Measurements from ENCODE around the gene CARD6.

CARD6 gene

GRCh38 chr5:40844565-40844964, 3.4 kb downstream of the CARD6 start:
- Histone ChIP-seq H2AFZ (ENCODE audit: low read depth, low read length) (no peak overlapping the region), H3K9me3 (ENCODE audit: insufficient read depth, low read length, severe bottlenecking) (no peaks in the 10 kb centered on the region), H3K27ac (ENCODE audit: low read length) (no peak overlapping the region), H3K36me3 (ENCODE audit: insufficient read depth, low read length) (no peaks in the 10 kb centered on the region), H4K20me1 (ENCODE audit: insufficient read depth, low read length) (no peaks in the 10 kb centered on the region), H3K27me3 (ENCODE audit: insufficient read depth, low read length, poor library complexity) (peaks cover 27% of the 10 kb centered on the region), H3K4me2 (ENCODE audit: insufficient read depth, low read length) (no peak overlapping the region), H3K79me2 (ENCODE audit: insufficient read depth, low read length) (no peaks in the 10 kb centered on the region), H3K4me3 (ENCODE audit: low read depth in 1 of 2, low read length in 2 of 2) (no peak overlapping the region), H3K4me1 (ENCODE audit: insufficient read depth, low read length) (no peaks in the 10 kb centered on the region), H3K9ac (ENCODE audit: low read depth, low read length) (no peak overlapping the region)
- no peak for DNase-seq
- TF ChIP-seq EZH2 (IDR thresholded peaks at IDR 0.05; ENCODE audit: borderline replicate concordance, low read depth, low read length, severe bottlenecking): no peak
- ATAC-seq (ENCODE audit: insufficient read depth, low read depth): no peak

GRCh38 chr5:40846371-40846770, 5.2 kb downstream of the CARD6 start:
- no peak overlapping the region for H3K9ac ChIP-seq (ENCODE audit: low read depth, low read length)
- H3K36me3 ChIP-seq (ENCODE audit: insufficient read depth, low read length): no peaks in the 10 kb centered on the region
- no peaks in the 10 kb centered on the region for H3K9me3 ChIP-seq (ENCODE audit: insufficient read depth, low read length, severe bottlenecking)
- no peak overlapping the region for H3K4me3 ChIP-seq (ENCODE audit: low read depth in 1 of 2, low read length in 2 of 2)
- DNase-seq (no peak), ATAC-seq (ENCODE audit: insufficient read depth, low read depth) (no peak)
- no peaks in the 10 kb centered on the region for H3K79me2 ChIP-seq (ENCODE audit: insufficient read depth, low read length)
- peaks cover 25% of the 10 kb centered on the region for H3K27me3 ChIP-seq (ENCODE audit: insufficient read depth, low read length, poor library complexity)
- no peak overlapping the region for H3K4me2 ChIP-seq (ENCODE audit: insufficient read depth, low read length)
- TF ChIP-seq, protein P1, sequence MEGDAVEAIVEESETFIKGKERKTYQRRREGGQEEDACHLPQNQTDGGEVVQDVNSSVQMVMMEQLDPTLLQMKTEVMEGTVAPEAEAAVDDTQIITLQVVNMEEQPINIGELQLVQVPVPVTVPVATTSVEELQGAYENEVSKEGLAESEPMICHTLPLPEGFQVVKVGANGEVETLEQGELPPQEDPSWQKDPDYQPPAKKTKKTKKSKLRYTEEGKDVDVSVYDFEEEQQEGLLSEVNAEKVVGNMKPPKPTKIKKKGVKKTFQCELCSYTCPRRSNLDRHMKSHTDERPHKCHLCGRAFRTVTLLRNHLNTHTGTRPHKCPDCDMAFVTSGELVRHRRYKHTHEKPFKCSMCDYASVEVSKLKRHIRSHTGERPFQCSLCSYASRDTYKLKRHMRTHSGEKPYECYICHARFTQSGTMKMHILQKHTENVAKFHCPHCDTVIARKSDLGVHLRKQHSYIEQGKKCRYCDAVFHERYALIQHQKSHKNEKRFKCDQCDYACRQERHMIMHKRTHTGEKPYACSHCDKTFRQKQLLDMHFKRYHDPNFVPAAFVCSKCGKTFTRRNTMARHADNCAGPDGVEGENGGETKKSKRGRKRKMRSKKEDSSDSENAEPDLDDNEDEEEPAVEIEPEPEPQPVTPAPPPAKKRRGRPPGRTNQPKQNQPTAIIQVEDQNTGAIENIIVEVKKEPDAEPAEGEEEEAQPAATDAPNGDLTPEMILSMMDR (IDR thresholded peaks at IDR 0.05; ENCODE audit: borderline replicate concordance, extremely low read depth, low read length, poor library complexity, severe bottlenecking): no peak
- TF ChIP-seq EZH2 (IDR thresholded peaks at IDR 0.05; ENCODE audit: borderline replicate concordance, low read depth, low read length, severe bottlenecking): no peak
- H2AFZ ChIP-seq (ENCODE audit: low read depth, low read length): no peak overlapping the region
- H3K4me1 ChIP-seq (ENCODE audit: insufficient read depth, low read length): no peaks in the 10 kb centered on the region
- no peaks in the 10 kb centered on the region for H4K20me1 ChIP-seq (ENCODE audit: insufficient read depth, low read length)
- no peak overlapping the region for H3K27ac ChIP-seq (ENCODE audit: low read length)

DNA sequence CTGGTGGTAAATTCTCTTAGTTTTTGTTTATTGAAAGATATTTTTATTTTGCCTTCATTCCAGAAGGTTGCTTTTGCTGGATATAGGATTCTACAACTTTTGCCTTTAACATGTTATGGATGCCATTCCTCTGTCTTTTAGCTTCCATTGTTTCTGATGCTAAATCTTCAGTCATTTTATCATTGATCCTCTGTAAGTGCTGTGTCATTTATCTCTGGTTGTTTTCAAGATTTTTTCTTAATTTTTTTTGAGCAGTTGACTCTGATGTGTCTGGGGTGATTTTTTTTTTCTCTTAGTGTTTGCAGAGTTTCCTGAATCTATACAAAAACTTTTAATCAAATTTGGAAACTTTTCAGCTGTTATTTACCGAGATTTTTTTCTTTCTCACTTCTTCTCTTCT, 6.4 kb downstream of the CARD6 start:
- no peak overlapping the region for H3K4me3 ChIP-seq (ENCODE audit: low read depth in 1 of 2, low read length in 2 of 2)
- H3K79me2 ChIP-seq (ENCODE audit: insufficient read depth, low read length): no peaks in the 10 kb centered on the region
- no peak overlapping the region for H3K27ac ChIP-seq (ENCODE audit: low read length)
- no peaks in the 10 kb centered on the region for H3K9me3 ChIP-seq (ENCODE audit: insufficient read depth, low read length, severe bottlenecking)
- H4K20me1 ChIP-seq (ENCODE audit: insufficient read depth, low read length): no peaks in the 10 kb centered on the region
- H3K4me2 ChIP-seq (ENCODE audit: insufficient read depth, low read length): no peak overlapping the region
- no peaks in the 10 kb centered on the region for H3K36me3 ChIP-seq (ENCODE audit: insufficient read depth, low read length)
- ATAC-seq (ENCODE audit: insufficient read depth, low read depth) (no peak), DNase-seq (no peak)
- no peak overlapping the region for H2AFZ ChIP-seq (ENCODE audit: low read depth, low read length)
- no peak overlapping the region for H3K9ac ChIP-seq (ENCODE audit: low read depth, low read length)
- no peaks in the 10 kb centered on the region for H3K4me1 ChIP-seq (ENCODE audit: insufficient read depth, low read length)
- TF ChIP-seq EZH2 (IDR thresholded peaks at IDR 0.05; ENCODE audit: borderline replicate concordance, low read depth, low read length, severe bottlenecking): no peak
- TF ChIP-seq, protein P1 (IDR thresholded peaks at IDR 0.05; ENCODE audit: borderline replicate concordance, extremely low read depth, low read length, poor library complexity, severe bottlenecking): no peak
- peaks cover 13% of the 10 kb centered on the region for H3K27me3 ChIP-seq (ENCODE audit: insufficient read depth, low read length, poor library complexity)

DNA sequence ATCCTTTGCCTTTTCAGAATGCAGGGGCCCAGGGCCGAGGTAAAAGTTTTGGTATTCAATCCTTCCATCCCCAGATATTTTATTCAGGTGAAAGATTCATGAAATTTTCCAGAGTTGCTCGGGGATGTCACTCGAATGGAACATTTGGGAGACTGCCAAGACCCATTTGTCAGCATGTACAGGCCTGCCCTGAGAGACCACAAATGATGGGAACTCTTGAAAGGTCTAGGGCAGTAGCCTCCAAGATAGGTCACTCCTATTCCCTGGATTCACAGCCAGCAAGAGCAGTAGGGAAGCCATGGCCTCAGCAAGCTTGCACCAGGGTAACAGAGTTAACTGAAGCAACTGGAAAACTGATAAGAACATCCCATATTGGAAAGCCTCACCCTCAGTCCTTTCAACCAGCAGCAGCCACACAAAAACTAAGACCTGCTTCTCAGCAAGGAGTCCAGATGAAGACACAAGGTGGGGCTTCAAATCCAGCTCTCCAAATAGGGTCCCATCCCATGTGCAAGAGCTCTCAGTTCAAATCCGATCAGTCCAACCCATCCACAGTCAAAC, 12.5 kb downstream of the CARD6 start:
- H3K4me3 ChIP-seq (ENCODE audit: low read depth in 1 of 2, low read length in 2 of 2): no peak overlapping the region
- no peaks in the 10 kb centered on the region for H3K9me3 ChIP-seq (ENCODE audit: insufficient read depth, low read length, severe bottlenecking)
- H3K27ac ChIP-seq (ENCODE audit: low read length): no peak overlapping the region
- H3K4me1 ChIP-seq (ENCODE audit: insufficient read depth, low read length): no peaks in the 10 kb centered on the region
- TF ChIP-seq, protein P1 (IDR thresholded peaks at IDR 0.05; ENCODE audit: borderline replicate concordance, extremely low read depth, low read length, poor library complexity, severe bottlenecking): no peak
- no peak for TF ChIP-seq EZH2 (IDR thresholded peaks at IDR 0.05; ENCODE audit: borderline replicate concordance, low read depth, low read length, severe bottlenecking)
- no peak overlapping the region for H3K4me2 ChIP-seq (ENCODE audit: insufficient read depth, low read length)
- no peaks in the 10 kb centered on the region for H4K20me1 ChIP-seq (ENCODE audit: insufficient read depth, low read length)
- no peaks in the 10 kb centered on the region for H3K79me2 ChIP-seq (ENCODE audit: insufficient read depth, low read length)
- DNase-seq: no peak
- H2AFZ ChIP-seq (ENCODE audit: low read depth, low read length): no peak overlapping the region
- H3K27me3 ChIP-seq (ENCODE audit: insufficient read depth, low read length, poor library complexity): no peaks in the 10 kb centered on the region
- no peak overlapping the region for H3K9ac ChIP-seq (ENCODE audit: low read depth, low read length)
- H3K36me3 ChIP-seq (ENCODE audit: insufficient read depth, low read length): no peaks in the 10 kb centered on the region
- no peak for ATAC-seq (ENCODE audit: insufficient read depth, low read depth)
